Spleen (tissue), 7 donors: Measurements from ENCODE around the gene ADCY10.
"Not testable (repeated sequence)": the region's sequence is repeated elsewhere in the genome, so short reads cannot be mapped to it uniquely, and the experiment has no call there.

ENCODE experiments used
- POLR2A ChIP-seq, 3 donors: fragments of 450-650 bp; IDR thresholded peaks; one replicate each; pipeline ENCODE4 v1.5.1; 2017; ENCODE audit warnings: antibody characterized with exemption in 3 of 3, mild to moderate bottlenecking in 1 of 3
- POLR2AphosphoS5 ChIP-seq, 3 donors: sonication (generic); formaldehyde crosslinking; IDR thresholded peaks; one replicate each; pipeline ENCODE4 v1.5.1; 2017; ENCODE audit warnings: antibody characterized with exemption in 3 of 3
- TF ChIP-seq, protein P1 (sequence below), 11 experiments: fragments of 200-600 bp in 7 of 11; fragments of 450-650 bp in 4 of 11; sonication (generic) in 4 of 11; IDR thresholded peaks in 8 of 11; conservative IDR thresholded peaks in 3 of 11; 1 replicate in 7 of 11; 2 replicates in 4 of 11; pipeline versions ENCODE4 v1.4.0 to v1.8.0; 2016 to 2021; ENCODE audit warnings: antibody characterized with exemption in 11 of 11, inconsistent platforms in 4 of 11, mild to moderate bottlenecking in 1 of 11
- donor health status: DM: no; HTN: no; CAD: no; lungs with moderate emphysema.
- donor health status: DM: no; HTN: no; CAD: no.
- donor health status: DM: no; HTN: no; CAD: no.

DNA sequence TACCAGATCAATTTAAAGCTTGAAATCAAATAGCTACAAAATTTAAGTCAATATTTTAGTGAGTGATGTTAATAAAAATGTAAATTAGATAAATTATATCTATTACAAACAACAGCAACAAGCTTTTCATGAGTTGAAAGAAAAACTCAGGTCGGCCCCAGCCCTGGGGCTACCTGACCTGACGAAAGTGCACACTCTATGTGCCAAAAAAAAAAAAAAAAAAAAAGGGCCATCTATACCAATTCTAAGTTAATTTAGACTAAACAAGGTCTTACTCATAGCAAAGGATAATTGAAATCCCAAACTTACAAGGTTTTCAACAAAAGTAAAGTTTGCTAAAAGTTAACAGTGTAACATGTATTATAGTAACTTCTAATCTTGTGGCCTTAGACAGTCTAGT, 47.6 kb downstream of the ADCY10 start:
- TF ChIP-seq, protein P1, sequence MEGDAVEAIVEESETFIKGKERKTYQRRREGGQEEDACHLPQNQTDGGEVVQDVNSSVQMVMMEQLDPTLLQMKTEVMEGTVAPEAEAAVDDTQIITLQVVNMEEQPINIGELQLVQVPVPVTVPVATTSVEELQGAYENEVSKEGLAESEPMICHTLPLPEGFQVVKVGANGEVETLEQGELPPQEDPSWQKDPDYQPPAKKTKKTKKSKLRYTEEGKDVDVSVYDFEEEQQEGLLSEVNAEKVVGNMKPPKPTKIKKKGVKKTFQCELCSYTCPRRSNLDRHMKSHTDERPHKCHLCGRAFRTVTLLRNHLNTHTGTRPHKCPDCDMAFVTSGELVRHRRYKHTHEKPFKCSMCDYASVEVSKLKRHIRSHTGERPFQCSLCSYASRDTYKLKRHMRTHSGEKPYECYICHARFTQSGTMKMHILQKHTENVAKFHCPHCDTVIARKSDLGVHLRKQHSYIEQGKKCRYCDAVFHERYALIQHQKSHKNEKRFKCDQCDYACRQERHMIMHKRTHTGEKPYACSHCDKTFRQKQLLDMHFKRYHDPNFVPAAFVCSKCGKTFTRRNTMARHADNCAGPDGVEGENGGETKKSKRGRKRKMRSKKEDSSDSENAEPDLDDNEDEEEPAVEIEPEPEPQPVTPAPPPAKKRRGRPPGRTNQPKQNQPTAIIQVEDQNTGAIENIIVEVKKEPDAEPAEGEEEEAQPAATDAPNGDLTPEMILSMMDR (IDR thresholded peaks at IDR 0.05 in 8 of 11, conservative IDR thresholded peaks at IDR 0.05 in 3 of 11), result not testable (repeated sequence)
- not testable (repeated sequence) for TF ChIP-seq POLR2A, POLR2AphosphoS5 (IDR thresholded peaks at IDR 0.05)
